NOMO-1 (cell line): ENCODE measurements around the gene VCPKMT.

Experiments
- DNase-seq, 2 experiments: peaks; one replicate each; lab custom pipeline; 2025; ENCODE audit not compliant: unreplicated experiment in 2 of 2; lab: John Stamatoyannopoulos, UW

Gene VCPKMT

DNA sequence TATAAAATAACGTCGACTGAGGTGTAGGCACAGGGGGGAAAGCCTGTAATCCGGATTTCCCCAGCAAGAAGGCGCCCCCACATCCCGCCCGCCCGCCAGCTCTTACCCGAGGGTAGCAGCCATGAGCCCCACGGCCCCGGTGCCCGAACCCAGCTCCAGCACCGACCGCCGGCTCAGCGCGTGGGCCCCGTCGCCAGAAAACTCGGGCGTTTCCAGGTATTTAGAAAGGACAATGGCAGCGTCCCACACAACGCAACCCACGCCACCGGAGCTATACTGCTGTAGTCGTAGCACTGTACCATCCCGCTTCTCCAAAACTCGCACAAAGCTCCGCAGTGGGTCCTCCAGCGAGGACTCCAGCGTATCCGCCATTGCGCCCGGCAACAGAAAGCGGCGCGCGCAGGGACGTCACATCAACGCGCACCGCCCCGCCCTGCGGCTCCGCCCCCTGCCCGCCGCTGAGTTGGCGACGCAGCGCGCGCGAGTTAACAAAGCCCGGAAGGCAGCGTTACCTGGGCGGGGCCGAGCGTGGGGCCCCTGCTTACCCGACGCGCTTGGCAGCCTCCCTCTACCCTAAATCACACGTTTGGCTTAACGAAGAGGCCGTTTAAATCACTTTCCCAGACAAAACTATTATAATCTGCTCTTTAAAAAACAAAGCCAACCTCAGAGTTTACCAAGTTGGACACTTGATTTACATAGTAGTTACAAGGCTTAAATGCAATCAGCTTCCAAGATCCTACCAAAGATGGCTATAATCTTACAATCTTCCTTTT, at the start of gene VCPKMT:
Gene VCPKMT (minus strand): TSS at position 392 of the 776 bp plus-strand sequence. CDS start 20 bp downstream, at position 372.
- peak; percentile 92 to 96 for DNase-seq

DNA sequence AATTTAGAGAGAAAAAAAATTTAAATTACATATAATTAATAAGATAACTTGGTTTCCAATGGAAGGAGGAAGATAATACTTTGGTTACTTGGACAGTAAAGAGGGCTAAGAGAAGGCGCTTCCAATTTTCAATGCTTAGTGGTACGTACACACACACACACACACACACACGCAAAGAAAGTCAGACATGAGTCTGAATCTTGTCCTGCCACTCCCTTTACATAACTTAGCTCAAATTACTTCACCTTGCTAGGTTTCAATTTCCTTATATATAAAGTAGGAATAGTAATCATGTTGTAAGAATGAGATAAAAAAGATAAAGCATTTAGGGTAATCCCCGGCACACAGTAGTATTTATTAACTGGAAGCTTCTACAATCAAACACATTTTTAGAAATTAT, 39.7 kb upstream of the VCPKMT start:
- DNase-seq: no peak

DNA sequence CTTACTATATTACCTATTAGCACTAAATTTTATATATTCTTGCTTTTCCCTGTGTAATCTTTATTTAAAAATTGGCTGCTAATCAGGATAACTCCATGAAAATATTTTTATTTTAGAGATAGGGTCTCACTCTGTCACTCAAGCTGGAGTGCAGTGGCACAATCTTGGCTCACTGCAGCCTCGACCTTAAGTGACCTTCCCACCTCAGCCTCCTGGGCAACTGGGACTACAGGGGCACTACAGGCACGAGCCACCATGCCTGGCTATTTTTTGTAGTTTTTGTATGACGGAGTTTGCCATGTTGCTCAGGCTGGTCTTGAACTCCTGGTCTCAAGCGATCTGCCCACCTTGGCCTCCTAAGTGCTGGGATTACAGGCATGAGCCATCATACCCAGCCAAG, 32.4 kb upstream of the VCPKMT start:
- DNase-seq: no peak

DNA sequence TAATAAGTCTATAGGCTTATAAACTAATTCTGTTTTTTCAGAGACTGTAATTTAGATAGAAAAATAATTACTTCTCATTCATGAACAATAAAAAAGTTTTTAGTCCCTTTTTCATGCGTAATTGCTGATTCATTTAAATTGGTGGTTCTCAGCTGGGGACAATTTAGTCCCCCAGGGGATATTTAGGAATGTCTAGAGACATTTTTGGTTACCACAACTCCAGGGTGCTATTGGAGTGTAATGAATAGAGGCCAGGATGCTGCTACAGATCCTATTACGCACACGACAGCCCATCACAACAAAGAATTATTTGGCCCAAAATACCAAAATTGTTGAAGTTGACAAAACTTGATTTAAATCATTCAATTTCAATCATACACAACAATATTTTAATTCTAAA, 22.8 kb upstream of the VCPKMT start:
- DNase-seq: no peak

DNA sequence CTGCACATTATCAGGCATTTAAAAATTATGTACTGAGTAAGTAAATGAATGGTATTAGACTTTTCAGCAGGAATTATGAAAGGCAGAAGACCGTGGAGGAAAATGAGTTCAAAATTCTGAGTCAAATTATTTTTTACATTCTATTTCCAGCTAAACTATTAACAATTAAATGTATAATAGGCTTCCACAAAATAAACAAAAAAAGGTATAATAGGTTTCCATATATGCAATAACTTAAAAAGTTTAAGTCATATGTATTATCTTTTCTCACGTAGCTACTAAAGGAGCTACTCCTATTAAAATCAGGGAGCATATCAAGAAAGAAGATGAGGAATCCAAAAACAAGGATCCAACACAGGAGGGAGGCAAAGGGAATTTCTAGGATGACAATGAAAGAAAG, 11.4 kb upstream of the VCPKMT start:
- no peak for DNase-seq

DNA sequence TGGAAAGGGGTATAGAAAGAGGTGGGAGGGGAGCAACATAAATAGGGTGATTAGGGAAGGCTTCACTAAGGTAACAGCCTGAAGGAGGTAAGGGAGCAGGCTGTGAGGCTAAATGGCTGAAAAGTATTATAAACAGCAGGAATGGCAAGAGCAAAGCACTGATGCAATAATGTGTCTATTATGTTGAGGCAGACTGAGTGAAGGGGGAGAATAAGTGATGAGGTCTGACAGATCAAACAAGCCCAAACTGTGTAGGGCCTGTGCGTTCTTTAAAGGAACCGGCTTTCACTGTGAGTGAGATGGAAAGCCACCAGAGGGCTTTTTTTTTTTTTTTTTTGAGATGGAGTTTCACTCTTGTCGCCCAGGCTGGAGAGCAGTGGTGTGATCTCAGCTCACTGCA, 6.7 kb upstream of the VCPKMT start:
- no peak for DNase-seq

DNA sequence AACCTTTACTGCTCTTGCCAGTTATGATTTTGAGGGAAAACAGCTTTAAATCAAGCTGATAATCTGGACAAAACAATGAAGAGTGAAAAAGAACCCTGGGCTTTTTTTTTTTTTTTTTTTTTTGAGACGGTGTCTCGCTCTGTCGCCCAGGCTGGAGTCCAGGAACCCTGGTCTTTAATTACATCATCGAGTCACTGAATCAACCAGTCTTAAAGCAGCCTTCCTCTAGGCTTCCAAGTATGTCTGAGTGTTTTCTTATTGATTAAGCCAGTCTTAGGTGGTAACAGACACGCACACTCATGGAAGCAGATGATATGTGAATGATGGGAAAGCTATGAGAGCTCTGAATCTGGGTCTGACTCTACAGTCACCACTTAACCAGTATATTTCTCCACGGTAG, 5.9 kb upstream of the VCPKMT start:
- DNase-seq: no peak

DNA sequence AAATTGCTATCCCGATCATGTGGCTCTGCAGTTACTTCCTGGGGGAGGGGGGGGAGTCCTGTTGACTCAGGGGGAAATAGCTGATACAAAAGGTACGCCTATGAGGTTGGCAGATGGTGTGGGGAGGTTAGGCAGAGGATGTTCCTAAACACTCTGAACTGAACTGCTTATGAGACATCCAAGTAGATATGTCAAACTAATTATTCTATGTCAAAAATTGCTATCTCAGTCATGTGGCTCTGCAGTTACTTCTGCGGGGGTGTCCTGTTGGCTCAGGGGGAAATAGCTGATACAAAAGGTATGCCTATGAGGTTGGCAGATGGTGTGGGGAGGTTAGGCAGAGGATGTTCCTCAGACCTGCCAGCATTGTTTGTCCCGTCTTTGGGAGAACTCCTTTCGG, 5.1 kb upstream of the VCPKMT start:
- no peak for DNase-seq

DNA sequence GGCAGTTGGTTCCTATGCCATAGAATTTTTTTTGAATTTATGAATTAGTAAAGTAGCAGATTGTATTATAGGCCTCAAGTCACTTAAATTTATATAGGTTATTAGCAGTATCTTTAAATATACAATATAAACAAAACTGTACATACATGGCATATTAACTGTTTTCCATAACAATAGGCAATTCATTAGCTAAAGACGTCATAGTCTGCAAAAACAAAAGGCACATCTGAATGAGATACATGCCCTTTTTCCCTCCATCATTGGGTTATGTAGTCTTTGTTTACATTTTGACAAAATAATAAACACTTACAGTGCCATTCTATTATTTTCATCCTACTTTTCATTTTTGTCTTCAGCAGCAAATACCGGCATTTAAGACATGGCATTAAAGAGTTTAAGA, 1.1 kb upstream of the VCPKMT start:
- no peak for DNase-seq

DNA sequence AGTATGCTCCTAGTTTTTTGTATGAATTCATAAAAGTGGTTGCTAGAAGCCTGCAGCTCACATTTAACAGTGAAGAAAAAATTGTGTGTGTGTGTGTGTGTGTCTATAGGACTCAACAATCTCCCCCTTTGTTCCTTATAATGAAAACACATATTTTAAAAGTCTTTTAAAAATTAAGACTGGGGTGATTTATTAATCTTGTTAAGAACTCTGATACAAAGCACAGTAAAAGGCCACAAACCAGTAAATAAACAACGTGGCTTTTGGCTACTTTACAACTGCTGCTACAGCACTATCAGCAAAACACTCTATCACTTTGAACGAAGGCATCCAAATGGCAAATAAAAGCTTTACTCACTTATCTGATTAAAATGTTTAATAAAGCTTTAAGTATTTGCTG, 594 bp upstream of the VCPKMT start:
- no peak for DNase-seq

DNA sequence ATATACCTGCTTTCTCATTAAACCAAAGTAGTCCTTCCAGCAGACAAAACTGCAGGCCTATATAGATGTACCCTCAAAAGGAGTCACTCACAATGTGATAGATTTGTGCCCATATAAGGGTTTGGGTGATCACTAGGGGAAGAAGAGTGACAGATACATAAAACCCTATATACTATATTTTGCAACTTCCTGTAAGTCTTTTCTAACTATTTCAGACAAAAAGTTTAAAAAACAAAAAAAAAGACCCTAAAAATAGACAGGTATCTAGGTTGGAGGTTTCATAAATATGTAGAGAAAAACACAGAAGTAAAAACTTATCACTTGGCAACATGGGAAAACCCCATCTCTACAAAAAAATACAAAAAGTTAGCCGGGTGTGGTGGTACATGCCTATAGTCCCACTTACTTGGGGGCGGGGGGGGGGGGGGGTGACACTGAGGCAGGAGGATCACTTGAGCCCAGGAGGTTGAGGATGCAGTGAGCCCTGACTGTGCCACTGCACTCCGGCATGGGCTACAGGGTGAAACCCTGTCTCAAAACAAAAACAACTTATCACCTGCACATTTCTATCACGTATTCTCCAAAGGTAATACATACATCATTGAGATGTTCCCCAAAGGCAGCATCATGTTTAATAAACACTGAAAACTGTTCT, 2.9 kb downstream of the VCPKMT start:
- DNase-seq: no peak

DNA sequence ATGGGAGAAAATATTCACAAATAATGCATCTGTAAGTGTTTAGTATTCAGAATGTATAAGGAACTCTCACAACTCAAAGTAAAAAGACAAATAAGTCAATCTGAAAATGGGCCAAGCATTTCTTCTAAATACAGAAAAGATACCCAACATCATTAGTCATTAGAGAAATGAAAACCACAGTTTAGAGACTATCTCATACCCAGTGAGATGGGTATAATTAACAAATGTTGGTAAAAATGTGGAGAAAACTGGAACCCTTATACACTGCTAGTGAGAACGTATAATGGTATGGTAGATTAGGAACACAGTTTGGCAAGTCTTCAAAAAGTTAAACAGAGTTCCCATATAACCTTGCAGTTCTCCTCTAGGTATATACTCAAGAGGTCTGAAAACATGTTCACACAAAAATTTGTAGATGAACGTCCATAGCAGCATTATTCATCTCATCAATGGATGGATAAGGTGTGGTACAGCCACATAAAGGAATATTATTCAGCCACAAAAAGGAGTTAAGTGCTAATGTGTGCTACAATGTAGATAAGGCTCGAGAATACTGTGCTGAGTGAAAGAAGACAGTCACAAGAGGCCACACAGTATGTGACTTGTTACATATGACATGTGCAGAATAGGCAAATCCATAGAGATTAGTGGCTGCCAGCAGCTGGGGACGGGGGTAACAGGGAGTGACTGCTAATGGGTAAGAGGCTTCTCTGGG, 5.9 kb downstream of the VCPKMT start:
- no peak for DNase-seq

DNA sequence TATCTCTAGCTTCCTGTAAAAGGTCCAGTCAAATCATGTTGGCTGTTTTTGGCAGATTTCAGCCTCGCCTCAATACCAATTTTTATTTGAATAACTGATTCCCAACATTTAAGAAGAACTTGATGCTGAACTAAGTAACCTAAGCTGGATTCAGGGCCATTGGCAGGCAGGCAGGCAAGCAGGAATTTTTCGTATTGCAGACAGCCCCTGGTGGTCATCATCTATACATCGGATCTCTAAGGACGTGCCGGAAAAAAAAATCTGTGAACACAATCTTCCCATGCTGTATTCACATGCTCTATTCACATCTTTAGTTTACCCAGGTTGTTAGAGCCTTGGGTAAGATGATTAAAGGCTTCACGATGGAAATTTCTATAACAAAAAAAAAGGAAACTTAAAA, 7.0 kb downstream of the VCPKMT start:
- DNase-seq: no peak

DNA sequence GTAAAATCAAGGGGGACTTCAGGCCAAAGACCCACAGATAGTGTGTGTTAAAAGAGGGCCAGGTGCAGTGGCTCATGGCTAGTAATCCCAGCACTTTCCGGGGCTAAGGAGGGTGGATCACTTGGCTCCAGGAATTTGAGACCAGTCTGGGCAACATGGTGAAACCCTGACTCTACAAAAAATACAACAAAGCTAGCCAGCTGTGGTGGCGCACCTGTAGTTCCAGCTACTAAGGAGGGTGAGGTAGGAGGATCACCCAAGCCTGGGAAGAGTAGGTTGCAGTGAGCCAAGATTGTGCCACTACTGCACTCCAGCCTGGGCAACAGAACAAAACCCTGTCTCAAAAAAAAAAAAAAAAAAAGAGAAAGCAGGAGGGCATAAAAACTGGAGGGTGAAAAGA, 8.5 kb downstream of the VCPKMT start:
- no peak for DNase-seq

DNA sequence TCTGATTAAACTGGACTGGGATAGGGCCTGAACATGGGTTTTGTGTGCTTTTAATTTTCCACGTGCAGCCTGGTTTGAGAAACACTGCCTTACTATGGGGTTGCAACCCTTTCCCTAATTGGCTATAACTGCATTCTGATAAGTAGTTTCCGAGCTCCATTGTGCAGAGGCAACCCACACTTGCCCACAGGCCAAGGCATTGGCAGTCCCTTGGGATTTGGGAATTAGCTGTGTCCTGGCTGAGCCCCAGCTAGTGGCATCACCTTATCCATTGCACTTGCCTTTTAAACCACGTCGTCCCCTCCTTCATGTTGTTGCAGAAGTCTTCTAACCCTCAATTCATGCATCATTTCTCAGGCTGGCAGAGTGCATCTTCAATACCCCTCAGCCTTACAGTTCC, 10.2 kb downstream of the VCPKMT start:
- DNase-seq: no peak

DNA sequence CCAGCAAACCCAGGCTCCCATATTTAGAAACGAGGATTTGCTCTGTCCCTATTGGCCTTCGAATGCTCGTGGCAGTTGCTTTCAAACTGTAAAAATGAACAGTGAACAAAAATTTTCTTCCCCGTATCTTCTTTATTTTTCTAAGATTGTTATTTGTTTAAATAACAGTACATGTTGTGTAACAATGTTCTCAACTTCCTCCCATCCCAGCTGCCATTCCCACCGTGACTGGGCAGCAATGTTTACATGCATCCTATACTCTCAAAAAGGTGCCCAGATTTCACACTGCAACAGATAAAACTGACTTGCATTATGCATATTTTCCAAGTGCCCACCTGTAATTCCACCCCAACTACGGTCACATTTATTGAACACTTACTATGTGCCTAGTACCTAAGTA, 12.8 kb downstream of the VCPKMT start:
- no peak for DNase-seq

DNA sequence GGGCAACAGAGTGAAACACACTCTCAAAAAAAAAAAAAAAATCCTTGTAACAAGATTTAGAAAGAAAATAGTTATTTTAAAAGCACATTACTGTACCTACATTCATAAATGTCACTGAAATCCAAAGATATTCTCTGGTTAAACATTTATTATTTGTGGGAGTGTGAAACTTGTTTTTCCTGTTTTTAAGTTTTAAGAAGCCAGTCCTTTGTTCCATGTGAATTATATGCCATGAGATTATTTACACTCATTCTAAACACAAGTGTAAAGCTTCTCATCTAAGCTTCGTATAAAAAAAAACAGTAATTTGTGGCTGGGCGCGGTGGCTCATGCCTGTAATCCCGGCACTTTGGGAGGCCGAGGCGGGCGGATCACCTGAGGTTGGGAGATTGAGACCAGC, 15.0 kb downstream of the VCPKMT start:
- no peak for DNase-seq

DNA sequence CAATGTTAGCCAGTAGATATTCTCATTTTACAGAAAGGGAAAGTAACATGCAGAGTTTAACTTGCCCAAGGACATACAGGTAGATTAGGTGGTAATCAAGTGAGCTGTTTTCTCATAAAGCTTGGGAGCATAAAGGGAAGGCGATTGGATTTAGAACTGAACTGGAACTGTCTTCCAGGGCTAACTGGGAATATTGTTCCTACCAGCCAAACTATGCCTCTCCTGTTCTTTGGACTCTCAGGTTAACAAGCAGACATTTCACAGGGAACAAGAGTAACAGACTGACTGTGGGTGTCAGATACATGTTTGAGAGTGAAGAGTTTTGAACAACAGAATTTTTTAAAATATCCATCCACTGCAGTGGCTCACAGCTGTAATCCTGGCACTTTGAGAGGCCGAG, 15.6 kb downstream of the VCPKMT start:
- DNase-seq: no peak

DNA sequence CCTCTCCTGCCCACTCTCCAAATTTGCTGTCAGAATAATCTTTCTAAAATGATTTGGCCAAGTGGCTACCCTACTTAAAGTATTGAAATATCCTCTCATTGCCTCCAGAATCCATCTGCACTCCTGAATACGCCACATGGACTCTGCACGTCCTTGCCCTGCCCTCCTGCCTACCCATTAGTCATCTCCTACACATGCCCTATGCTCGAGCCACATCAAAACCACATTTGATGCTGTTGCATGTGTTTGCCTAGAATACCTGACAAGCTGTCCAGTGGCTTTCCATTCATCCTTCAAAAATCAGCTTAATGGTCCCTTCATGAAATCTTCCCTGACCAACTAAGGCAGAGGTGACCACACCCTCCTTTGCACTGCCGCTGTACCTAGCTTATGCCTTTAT, 17.0 kb downstream of the VCPKMT start:
- no peak for DNase-seq

DNA sequence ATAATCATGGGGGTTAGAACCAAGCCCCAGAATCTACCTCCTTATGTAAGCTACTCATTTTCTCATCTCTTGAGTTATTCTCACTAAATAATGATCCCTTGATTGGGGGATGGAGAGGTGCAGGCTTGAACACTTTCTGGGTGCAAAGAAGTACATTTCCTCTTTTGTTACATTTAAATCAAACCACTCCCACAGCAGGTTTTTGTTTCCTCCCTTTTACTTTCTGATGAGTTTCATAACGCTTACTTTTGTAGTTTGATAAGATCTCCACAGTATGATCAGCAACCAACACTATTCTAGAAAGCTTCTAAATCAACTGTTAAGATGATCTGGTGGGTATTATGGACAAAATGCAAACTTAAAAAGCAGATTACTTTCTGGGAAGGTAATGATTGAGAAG, 20.5 kb downstream of the VCPKMT start:
- DNase-seq: peak in 1 of 2 experiments; percentile 59

DNA sequence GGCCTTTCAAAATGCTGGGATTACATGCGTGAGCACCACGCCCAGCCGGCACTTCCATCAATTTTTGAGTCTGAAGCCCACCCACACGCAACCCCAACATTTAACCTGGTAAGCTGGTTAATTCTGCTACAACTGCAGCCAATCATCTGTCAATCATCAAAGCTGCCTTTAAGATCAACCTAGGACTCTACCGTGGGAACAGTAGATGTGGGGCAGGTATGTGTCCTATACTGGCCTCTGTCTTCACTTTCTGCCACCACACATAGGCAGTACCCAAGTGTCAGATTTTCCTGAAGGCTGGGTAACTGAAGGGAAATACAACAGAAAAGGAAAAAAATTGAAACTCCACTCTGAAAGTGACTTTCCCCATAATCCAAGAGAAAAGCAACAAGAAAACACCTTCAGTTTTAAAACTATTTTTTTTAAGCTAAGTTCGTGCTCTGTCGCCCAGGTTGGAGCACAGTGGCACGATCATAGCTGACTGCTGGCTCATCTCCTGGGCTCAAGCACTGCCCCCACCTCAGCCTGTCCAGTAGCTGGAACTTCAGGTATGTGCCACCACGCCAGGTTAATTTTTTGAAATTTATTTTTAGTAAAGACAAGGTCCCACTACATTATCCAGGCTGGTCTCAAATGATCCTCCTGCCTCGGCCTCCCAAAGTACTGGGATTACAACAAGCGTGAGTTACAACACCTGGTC, 22.2 kb downstream of the VCPKMT start:
- no peak for DNase-seq
